Colonic mucosa (tissue), 4 donors: ENCODE data around the gene SRGAP1. TPM values are rescaled to one million over a fixed set of nuclear protein-coding genes. Genes with fewer than 3 reads are reported as not detected.

Experiments used
- DNase-seq: peaks from one replicate; pipeline ENCODE4 v3.0.0-alpha.2; 2020
- H3K27ac ChIP-seq: fragments of 200-600 bp; one replicate; pipeline ENCODE4 v1.8.0; 2021
- H3K27me3 ChIP-seq: fragments of 200-600 bp; one replicate; pipeline ENCODE4 v1.8.0; 2021
- H3K36me3 ChIP-seq: fragments of 200-600 bp; one replicate; pipeline ENCODE4 v1.8.0; 2021
- H3K4me1 ChIP-seq: fragments of 200-600 bp; one replicate; pipeline ENCODE4 v1.8.0; 2021; ENCODE audit warnings: mild to moderate bottlenecking
- H3K4me3 ChIP-seq: fragments of 200-600 bp; one replicate; pipeline ENCODE4 v1.8.0; 2021
- H3K9ac ChIP-seq, 2 donors: one replicate each; pipeline ENCODE4 v1.7.0; 2013; ENCODE audit warnings: control low read depth in 2 of 2, low read depth in 2 of 2, low read length in 2 of 2
- H3K9me3 ChIP-seq: fragments of 200-600 bp; one replicate; pipeline ENCODE4 v1.8.0; 2021
- intact Hi-C: fragments of 100-400 bp; cut with DNase I; formaldehyde crosslinking; loops from one replicate; pipeline ENCODE4 v1.14.1; 2022
- total RNA-seq, 2 donors: library from RNA; stranded (reverse); fragmentation: NEBNext Ultra II Directional in 1 of 2; extraction: Animal tissue kit (Norgen Biotek cat#: 25700) in 1 of 2; gene quantifications; one replicate each; pipeline ENCODE4 v1.2.1, GENCODE V29; 2021
- TF ChIP-seq, protein P1 (sequence below): fragments of 200-600 bp; IDR thresholded peaks from one replicate; pipeline ENCODE4 v1.8.0; 2022; ENCODE audit warnings: antibody characterized with exemption, mild to moderate bottlenecking
- donor health status: healthy.
- donor health status: DM: no; HTN: no; CAD: no.
- donor health status: DM: no; HTN: no; CAD: no.

Gene SRGAP1
- total RNA-seq, 2 donors from 2014 or later: 8.7 to 9.8 TPM

- H3K9me3 ChIP-seq: no peaks in the 10 kb centered on the region
- no peak overlapping the region for H3K4me3 ChIP-seq
- H3K4me1 ChIP-seq: no peaks in the 10 kb centered on the region
- intact Hi-C loops: no loop called here
- H3K27ac ChIP-seq: no peak overlapping the region
- no peak for DNase-seq
- H3K9ac ChIP-seq: no peak overlapping the region
- TF ChIP-seq, protein P1, sequence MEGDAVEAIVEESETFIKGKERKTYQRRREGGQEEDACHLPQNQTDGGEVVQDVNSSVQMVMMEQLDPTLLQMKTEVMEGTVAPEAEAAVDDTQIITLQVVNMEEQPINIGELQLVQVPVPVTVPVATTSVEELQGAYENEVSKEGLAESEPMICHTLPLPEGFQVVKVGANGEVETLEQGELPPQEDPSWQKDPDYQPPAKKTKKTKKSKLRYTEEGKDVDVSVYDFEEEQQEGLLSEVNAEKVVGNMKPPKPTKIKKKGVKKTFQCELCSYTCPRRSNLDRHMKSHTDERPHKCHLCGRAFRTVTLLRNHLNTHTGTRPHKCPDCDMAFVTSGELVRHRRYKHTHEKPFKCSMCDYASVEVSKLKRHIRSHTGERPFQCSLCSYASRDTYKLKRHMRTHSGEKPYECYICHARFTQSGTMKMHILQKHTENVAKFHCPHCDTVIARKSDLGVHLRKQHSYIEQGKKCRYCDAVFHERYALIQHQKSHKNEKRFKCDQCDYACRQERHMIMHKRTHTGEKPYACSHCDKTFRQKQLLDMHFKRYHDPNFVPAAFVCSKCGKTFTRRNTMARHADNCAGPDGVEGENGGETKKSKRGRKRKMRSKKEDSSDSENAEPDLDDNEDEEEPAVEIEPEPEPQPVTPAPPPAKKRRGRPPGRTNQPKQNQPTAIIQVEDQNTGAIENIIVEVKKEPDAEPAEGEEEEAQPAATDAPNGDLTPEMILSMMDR: no peak
- no peaks in the 10 kb centered on the region for H3K36me3 ChIP-seq
- H3K27me3 ChIP-seq: no peaks in the 10 kb centered on the region
Measured at GRCh38 chr12:64122154-64122553, 277.7 kb downstream of the SRGAP1 start.

- H3K36me3 ChIP-seq: no peaks in the 10 kb centered on the region
- no peak overlapping the region for H3K4me3 ChIP-seq
- H3K27me3 ChIP-seq: no peaks in the 10 kb centered on the region
- no peak overlapping the region for H3K9ac ChIP-seq
- no peak for DNase-seq
- no peak overlapping the region for H3K27ac ChIP-seq
- H3K9me3 ChIP-seq: no peaks in the 10 kb centered on the region
- H3K4me1 ChIP-seq: no peaks in the 10 kb centered on the region
- TF ChIP-seq, protein P1: no peak
- intact Hi-C loops: no loop called here
Measured at GRCh38 chr12:64122995-64123394, 278.5 kb downstream of the SRGAP1 start.

- Histone ChIP-seq H3K36me3 (no peaks in the 10 kb centered on the region), H3K4me3 (no peak overlapping the region)
- TF ChIP-seq, protein P1: no peak
Measured at GRCh38 chr12:64123448-64123847, 278.9 kb downstream of the SRGAP1 start.

GRCh38 chr12:64124511-64125197 lies 280.2 kb downstream of the SRGAP1 start:
- intact Hi-C loops: no loop called here
- Histone ChIP-seq H3K9me3 (no peaks in the 10 kb centered on the region), H3K36me3 (no peaks in the 10 kb centered on the region), H3K27ac (no peak overlapping the region), H3K27me3 (no peaks in the 10 kb centered on the region), H3K4me1 (no peaks in the 10 kb centered on the region), H3K9ac (no peak overlapping the region), H3K4me3 (no peak overlapping the region)
- TF ChIP-seq, protein P1: no peak
- DNase-seq: no peak

More at GRCh38 chr12:64123448-64123847, 278.9 kb downstream of the SRGAP1 start:
- Histone ChIP-seq H3K27ac (no peak overlapping the region), H3K9ac (no peak overlapping the region), H3K27me3 (no peaks in the 10 kb centered on the region), H3K4me1 (no peaks in the 10 kb centered on the region), H3K9me3 (no peaks in the 10 kb centered on the region)
- intact Hi-C loops: no loop called here
- no peak for DNase-seq

- Histone ChIP-seq H3K4me1 (no peaks in the 10 kb centered on the region), H3K4me3 (no peak overlapping the region), H3K27ac (no peak overlapping the region), H3K9me3 (no peaks in the 10 kb centered on the region), H3K27me3 (no peaks in the 10 kb centered on the region), H3K36me3 (no peaks in the 10 kb centered on the region), H3K9ac (no peak overlapping the region)
- DNase-seq: no peak
- intact Hi-C loops: no loop called here
- TF ChIP-seq, protein P1: no peak
Measured at GRCh38 chr12:64125913-64126312, 281.4 kb downstream of the SRGAP1 start.
